OCI-LY1 (cell line): ENCODE measurements around the gene PRLH.

Experiments
- CTCF ChIP-seq: fragments of 200-600 bp; sonication (generic), shearing (Covaris generic); IDR thresholded peaks from 2 replicates; pipeline ENCODE4 v1.5.1; 2017; ENCODE audit warnings: mild to moderate bottlenecking, antibody characterized with exemption, low read length, moderate library complexity, mixed read lengths
- EZH2 ChIP-seq: fragments of 200-600 bp; sonication (generic), shearing (Covaris generic); IDR thresholded peaks from 2 replicates; pipeline ENCODE4 v1.8.0; 2017; ENCODE audit warnings: borderline replicate concordance, mixed run types, mild to moderate bottlenecking, antibody characterized with exemption, low read length, moderate library complexity, mixed read lengths

GRCh38 chr2:237575869-237576862 is 9.8 kb downstream of the PRLH start:
- no peak for TF ChIP-seq CTCF
- TF ChIP-seq EZH2, result no peak
